GM12892 (cell line): ENCODE measurements around the gene ADAMTSL2.

Experiments used
- DNase-seq: peaks from one replicate; pipeline ENCODE4 v3.0.0; 2011; ENCODE audit not compliant: insufficient read length
- FAIRE-seq: peaks from 2 replicates; lab custom pipeline; 2011; peaks lifted over from hg19 to GRCh38; lab: Jason Lieb, UNC
- POLR2A ChIP-seq: IDR thresholded peaks from 2 replicates; pipeline ENCODE4 v1.6.1; 2011; ENCODE audit warnings: low read depth, low read length, control low read depth
- POLR2AphosphoS5 ChIP-seq: IDR thresholded peaks from 2 replicates; pipeline ENCODE4 v1.6.1; 2011; ENCODE audit warnings: low read depth, low read length, control low read depth
- TAF1 ChIP-seq: IDR thresholded peaks from 2 replicates; pipeline ENCODE4 v1.6.1; 2011; ENCODE audit warnings: low read depth, mild to moderate bottlenecking, control low read depth, low read length, borderline replicate concordance

Gene ADAMTSL2

GRCh38 chr9:133493428-133493827 lies 41.1 kb upstream of the ADAMTSL2 start:
- FAIRE-seq: no peak
- no peak for DNase-seq
- TF ChIP-seq TAF1 (no peak), POLR2A (no peak), POLR2AphosphoS5 (no peak)

DNA sequence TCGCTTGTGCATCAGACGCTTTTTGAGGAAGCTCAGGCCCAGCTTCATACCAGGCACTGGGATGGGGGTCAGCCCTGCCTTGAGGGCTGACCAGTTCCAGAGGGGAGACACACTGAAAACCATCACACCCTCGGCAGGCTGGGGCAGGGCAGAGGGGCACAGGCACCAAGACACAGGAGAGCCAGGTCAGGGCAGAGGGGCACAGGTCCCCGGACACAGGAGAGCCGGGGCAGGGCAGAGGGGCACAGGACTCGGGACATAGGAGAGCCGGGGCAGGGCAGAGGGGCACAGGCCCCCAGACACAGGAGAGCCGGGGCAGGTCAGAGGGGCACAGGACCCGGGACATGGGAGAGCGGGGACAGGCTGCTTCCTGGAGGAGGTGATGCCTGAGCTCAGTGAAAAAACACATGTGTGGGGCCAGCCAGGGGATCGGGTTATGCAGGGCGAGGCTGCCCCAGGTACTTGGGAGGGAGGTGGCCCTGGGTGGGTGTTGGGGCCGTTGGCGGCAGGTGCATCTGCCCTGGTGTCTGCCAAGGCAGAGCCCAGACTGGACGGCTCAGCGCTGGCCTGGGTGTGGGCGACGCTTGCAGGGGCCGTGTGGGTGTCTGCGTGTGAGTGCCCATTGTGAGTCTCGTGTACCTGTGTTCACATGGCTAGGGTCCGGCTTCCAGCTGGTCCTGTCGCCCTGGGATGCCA lies 40.5 kb upstream of the ADAMTSL2 start:
- FAIRE-seq (no peak), DNase-seq (no peak)
- TF ChIP-seq POLR2A: no peak
- no peak for TF ChIP-seq TAF1
- TF ChIP-seq POLR2AphosphoS5: no peak

- TF ChIP-seq POLR2A: no peak
- no peak for TF ChIP-seq POLR2AphosphoS5
- TF ChIP-seq TAF1: no peak
- FAIRE-seq (no peak), DNase-seq (no peak)
These were observed 39.7 kb upstream of the ADAMTSL2 start for GRCh38 chr9:133494636-133495326.

GRCh38 chr9:133495327-133496293 lies 38.9 kb upstream of the ADAMTSL2 start:
- TF ChIP-seq POLR2AphosphoS5: no peak
- TF ChIP-seq POLR2A: no peak
- no peak for TF ChIP-seq TAF1
- no peak for FAIRE-seq
- no peak for DNase-seq

- no peak for FAIRE-seq
- no peak for TF ChIP-seq POLR2AphosphoS5
- TF ChIP-seq POLR2A: no peak
- TF ChIP-seq TAF1: no peak
These were observed 37.4 kb upstream of the ADAMTSL2 start for GRCh38 chr9:133496861-133497842.

DNA sequence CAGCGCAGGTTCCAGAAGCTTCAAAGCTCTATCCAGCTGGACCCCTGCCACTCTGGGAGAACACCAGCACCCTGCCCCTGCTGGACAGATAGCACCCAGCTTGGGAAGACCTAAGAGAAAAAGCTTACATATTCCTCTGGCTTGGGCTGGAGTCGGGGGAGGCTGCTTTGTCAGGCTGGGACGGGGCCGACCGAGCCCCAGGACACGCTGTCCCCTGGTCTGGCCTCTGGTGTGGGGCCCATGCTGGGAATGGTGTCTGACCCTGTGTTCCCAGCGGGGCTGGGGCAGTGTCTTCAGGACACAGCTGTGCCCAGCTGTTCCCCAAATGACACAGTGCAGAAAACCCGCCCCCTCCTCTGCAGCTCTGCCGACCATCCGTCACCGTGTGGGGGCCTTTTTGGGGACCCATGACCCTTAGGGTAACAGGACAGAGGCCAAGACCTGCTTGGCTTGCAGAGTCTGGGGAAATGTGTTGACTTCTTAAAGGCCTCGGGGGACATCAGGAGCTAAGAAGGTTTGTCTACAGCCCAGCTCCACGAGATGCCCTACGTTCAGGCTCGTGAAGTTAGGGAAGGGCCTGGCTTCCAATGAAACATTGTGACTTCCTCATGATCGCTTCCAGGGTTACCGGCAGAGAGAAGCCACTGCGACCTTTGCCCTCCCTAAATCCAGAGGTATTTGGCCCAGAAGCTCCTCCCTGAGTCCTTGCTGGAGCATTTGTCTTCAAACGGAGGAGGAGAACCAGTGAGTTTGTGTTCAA lies 35.2 kb upstream of the ADAMTSL2 start:
- TF ChIP-seq POLR2A (no peak), POLR2AphosphoS5 (no peak), TAF1 (no peak)
- DNase-seq (no peak), FAIRE-seq (no peak)

More at GRCh38 chr9:133496861-133497842, 37.4 kb upstream of the ADAMTSL2 start:
- no peak for DNase-seq

DNA sequence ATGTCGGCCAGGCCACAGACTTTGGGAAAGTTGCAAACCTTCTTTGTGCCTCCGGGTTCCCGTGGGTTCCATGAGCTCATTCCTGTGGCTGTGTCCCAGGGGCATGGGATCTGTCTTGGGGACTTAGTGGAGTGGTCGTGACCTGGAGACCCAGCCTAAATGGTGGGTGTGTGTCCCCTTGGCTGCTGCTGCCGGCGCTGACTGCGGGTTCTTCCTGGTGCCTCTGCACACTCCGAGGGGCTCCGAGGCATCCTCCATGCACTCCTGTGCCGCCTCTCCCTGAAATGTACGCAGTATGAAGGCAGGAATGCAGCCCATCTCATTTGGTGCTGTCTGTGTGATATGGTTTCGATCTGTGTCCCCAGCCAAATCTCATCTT lies 34.6 kb upstream of the ADAMTSL2 start:
- DNase-seq (no peak), FAIRE-seq (no peak)
- TF ChIP-seq POLR2AphosphoS5: no peak
- TF ChIP-seq TAF1: no peak
- no peak for TF ChIP-seq POLR2A

DNA sequence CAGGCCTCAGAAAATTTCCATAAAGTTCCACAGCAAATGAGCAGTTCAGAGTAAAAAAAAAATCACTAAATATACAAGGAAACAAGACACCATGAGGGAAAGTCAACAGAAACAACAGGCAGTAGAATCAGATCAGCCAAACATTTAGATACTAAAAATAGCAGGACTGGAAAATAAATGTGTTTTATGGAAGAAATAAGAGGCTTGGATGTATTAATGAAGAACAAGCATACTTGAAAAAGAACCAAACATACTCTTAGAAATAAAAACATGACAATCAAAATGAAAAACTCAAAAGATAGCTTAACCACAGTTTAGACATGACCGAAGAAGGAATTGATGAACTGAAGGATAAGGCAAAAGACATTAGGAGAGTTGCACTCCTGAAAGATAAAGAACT lies 32.4 kb upstream of the ADAMTSL2 start:
- DNase-seq: no peak
- TF ChIP-seq POLR2A (no peak), POLR2AphosphoS5 (no peak), TAF1 (no peak)
- FAIRE-seq: no peak

- TF ChIP-seq POLR2A (no peak), POLR2AphosphoS5 (no peak), TAF1 (no peak)
- DNase-seq (no peak), FAIRE-seq (no peak)
These were observed 29.2 kb upstream of the ADAMTSL2 start for GRCh38 chr9:133505186-133505830.
